Measurements from ENCODE around the gene ADRA2C. TPM values are rescaled to one million over a fixed set of nuclear protein-coding genes. Genes with fewer than 3 reads are reported as not detected.
A peak's percentile ranks its signal among the peaks of the same experiment; 100 is the strongest.

The ADRA2C gene
- total and polyA plus RNA-seq, 2 experiments from 2014 or later, result 6.3 to 7.7 TPM

GRCh38 chr4:3783693-3784306, 17.6 kb downstream of the ADRA2C start:
- no peaks in the 10 kb centered on the region for H3K79me2 ChIP-seq
- H3K9me2 ChIP-seq (replicated peaks; ENCODE audit: insufficient read depth), result no peaks in the 10 kb centered on the region
- H3K4me2 ChIP-seq, result no peak overlapping the region
- no peak overlapping the region for H3K27ac ChIP-seq
- no peak overlapping the region for H3K4me3 ChIP-seq
- H4K20me1 ChIP-seq (ENCODE audit: insufficient read depth, poor library complexity, severe bottlenecking), result no peaks in the 10 kb centered on the region
- H3K9me3 ChIP-seq (ENCODE audit: low read depth), result no peaks in the 10 kb centered on the region
- H3K27me3 ChIP-seq, result no peaks in the 10 kb centered on the region
- DNase-seq (ENCODE audit: low spot score), result peak; percentile 74
- no peak for TF ChIP-seq EZH2 (IDR thresholded peaks at IDR 0.05; ENCODE audit: borderline replicate concordance)
- TF ChIP-seq CTCF (IDR thresholded peaks at IDR 0.05; ENCODE audit: poor library complexity), result peak; percentile 48
- TF ChIP-seq EZH2phosphoT487 (IDR thresholded peaks at IDR 0.05; ENCODE audit: low read depth, severe bottlenecking, unreplicated experiment), result no peak
- WGBS (ENCODE audit: low lambda C conversion rate, missing lambda C conversion rate), result 36% methylated on average over 27 of the region's 27 CpGs
- peaks cover 25% of the 10 kb centered on the region for H3K4me1 ChIP-seq (ENCODE audit: insufficient read depth)
- H3K36me3 ChIP-seq (replicated peaks; ENCODE audit: insufficient read depth, low read depth), result no peaks in the 10 kb centered on the region
- no peak overlapping the region for H2AFZ ChIP-seq

- no peak overlapping the region for H3K27ac ChIP-seq
- peaks cover 25% of the 10 kb centered on the region for H3K4me1 ChIP-seq (ENCODE audit: insufficient read depth)
- H3K4me2 ChIP-seq, result no peak overlapping the region
- H3K79me2 ChIP-seq, result no peaks in the 10 kb centered on the region
- no peaks in the 10 kb centered on the region for H3K9me3 ChIP-seq (ENCODE audit: low read depth)
- H3K27me3 ChIP-seq, result no peaks in the 10 kb centered on the region
- H2AFZ ChIP-seq, result no peak overlapping the region
- H3K36me3 ChIP-seq (replicated peaks; ENCODE audit: insufficient read depth, low read depth), result no peaks in the 10 kb centered on the region
- peak; percentile 46 for DNase-seq (ENCODE audit: low spot score)
- no peaks in the 10 kb centered on the region for H4K20me1 ChIP-seq (ENCODE audit: insufficient read depth, poor library complexity, severe bottlenecking)
- no peaks in the 10 kb centered on the region for H3K9me2 ChIP-seq (replicated peaks; ENCODE audit: insufficient read depth)
- H3K4me3 ChIP-seq, result no peak overlapping the region
- TF ChIP-seq EZH2phosphoT487 (IDR thresholded peaks at IDR 0.05; ENCODE audit: low read depth, severe bottlenecking, unreplicated experiment) (no peak), CTCF (IDR thresholded peaks at IDR 0.05; ENCODE audit: poor library complexity) (no peak), EZH2 (IDR thresholded peaks at IDR 0.05; ENCODE audit: borderline replicate concordance) (no peak)
- WGBS (ENCODE audit: low lambda C conversion rate, missing lambda C conversion rate), result 67% methylated on average over 22 of the region's 23 CpGs
Measured at GRCh38 chr4:3784454-3785291, 18.5 kb downstream of the ADRA2C start.

- DNase-seq (ENCODE audit: low spot score), result no peak
- no peak overlapping the region for H2AFZ ChIP-seq
- no peaks in the 10 kb centered on the region for H3K9me3 ChIP-seq (ENCODE audit: low read depth)
- no peak overlapping the region for H3K27ac ChIP-seq
- H3K4me3 ChIP-seq, result no peak overlapping the region
- no peaks in the 10 kb centered on the region for H3K9me2 ChIP-seq (replicated peaks; ENCODE audit: insufficient read depth)
- no peaks in the 10 kb centered on the region for H3K79me2 ChIP-seq
- WGBS (ENCODE audit: low lambda C conversion rate, missing lambda C conversion rate), result 97% methylated on average over 6 of the region's 8 CpGs
- no peak for TF ChIP-seq EZH2 (IDR thresholded peaks at IDR 0.05; ENCODE audit: borderline replicate concordance)
- TF ChIP-seq CTCF (IDR thresholded peaks at IDR 0.05; ENCODE audit: poor library complexity), result no peak
- TF ChIP-seq EZH2phosphoT487 (IDR thresholded peaks at IDR 0.05; ENCODE audit: low read depth, severe bottlenecking, unreplicated experiment), result no peak
- no peaks in the 10 kb centered on the region for H3K27me3 ChIP-seq
- no peak overlapping the region for H3K4me2 ChIP-seq
- H3K4me1 ChIP-seq (ENCODE audit: insufficient read depth), result peaks cover 20% of the 10 kb centered on the region
- H4K20me1 ChIP-seq (ENCODE audit: insufficient read depth, poor library complexity, severe bottlenecking), result no peaks in the 10 kb centered on the region
- H3K36me3 ChIP-seq (replicated peaks; ENCODE audit: insufficient read depth, low read depth), result no peaks in the 10 kb centered on the region
Measured at GRCh38 chr4:3785292-3785565, 19.0 kb downstream of the ADRA2C start.

Measured in hepatocyte (in vitro differentiated cells).